Ramos (cell line): ENCODE results near the gene IL13.
"Not testable (repeated sequence)": the region's sequence is repeated elsewhere in the genome, so short reads cannot be mapped to it uniquely, and the experiment has no call there.

ENCODE experiments used
- in situ Hi-C: fragments of 300-500 bp; cut with MboI; formaldehyde crosslinking; loops from one replicate; pipeline ENCODE4 v1.14.3; 2022; ENCODE audit warnings: low sequenced_read_pairs; ENCODE audit not compliant: unreplicated experiment

Gene IL13

DNA sequence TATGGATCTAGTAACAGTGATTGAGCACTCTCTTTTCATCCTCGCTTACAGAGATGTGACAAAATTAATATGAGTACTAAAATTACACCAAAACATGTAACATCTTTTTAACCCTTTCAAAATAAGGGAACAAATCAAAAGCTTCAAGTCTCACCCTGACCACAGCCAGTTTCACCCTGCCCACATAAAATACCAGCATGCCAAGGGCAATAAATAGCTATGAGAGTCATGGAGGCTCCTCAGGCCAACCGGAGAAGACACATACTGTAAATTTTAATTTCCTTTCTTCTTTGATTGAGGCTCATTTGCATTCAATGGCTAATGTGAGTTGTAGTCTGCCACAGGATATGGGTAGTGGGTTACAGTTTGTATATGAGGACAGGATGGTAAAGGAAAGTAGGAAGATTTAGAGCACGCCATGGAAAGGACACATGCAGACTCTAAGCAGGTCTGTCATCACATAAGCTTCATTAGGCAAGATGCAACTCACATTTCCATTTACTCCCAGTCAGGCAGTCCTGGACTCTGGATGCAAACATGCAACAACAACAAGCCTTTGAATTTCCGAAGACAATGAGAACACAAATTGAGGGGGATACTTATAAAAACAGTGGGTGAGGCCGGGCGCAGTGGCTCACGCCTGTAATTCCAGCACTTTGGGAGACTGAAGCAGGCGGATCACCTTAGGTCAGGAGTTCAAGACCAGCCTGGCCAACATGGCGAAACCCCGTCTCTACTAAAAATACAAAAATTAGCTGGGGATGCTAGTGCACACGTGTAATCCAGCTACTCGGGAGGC lies 27.1 kb downstream of the IL13 start:
- in situ Hi-C loops, result loop anchor here (10.0 kb wide), 1 partner anchor 270 kb away; no protein-coding TSS in a partner anchor

GRCh38 chr5:132686193-132686592 lies 28.2 kb downstream of the IL13 start:
- in situ Hi-C loops, result loop anchor here (10.0 kb wide), 1 partner anchor 271 kb away; no protein-coding TSS in a partner anchor

DNA sequence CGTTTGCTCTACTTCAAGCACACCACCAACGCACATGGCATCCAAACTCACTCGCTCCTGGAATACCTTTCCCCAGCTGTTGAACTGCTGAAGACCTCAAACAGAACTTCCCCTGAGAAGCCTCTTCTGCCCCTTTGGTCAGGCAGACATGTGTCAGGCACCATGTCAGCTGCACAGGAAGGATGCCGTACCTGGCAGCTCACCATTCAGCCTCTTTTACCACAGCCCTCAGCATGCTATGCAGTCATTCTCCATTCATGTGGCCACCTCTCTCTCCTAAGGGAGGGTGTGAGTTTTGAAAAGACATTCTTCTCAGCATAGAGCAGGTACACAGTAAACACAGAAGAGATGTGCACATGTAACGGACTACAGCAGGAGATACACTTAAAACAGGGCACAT lies 30.0 kb downstream of the IL13 start:
- in situ Hi-C loops, result loop anchor here (10.0 kb wide), 1 partner anchor 273 kb away; no protein-coding TSS in a partner anchor

DNA sequence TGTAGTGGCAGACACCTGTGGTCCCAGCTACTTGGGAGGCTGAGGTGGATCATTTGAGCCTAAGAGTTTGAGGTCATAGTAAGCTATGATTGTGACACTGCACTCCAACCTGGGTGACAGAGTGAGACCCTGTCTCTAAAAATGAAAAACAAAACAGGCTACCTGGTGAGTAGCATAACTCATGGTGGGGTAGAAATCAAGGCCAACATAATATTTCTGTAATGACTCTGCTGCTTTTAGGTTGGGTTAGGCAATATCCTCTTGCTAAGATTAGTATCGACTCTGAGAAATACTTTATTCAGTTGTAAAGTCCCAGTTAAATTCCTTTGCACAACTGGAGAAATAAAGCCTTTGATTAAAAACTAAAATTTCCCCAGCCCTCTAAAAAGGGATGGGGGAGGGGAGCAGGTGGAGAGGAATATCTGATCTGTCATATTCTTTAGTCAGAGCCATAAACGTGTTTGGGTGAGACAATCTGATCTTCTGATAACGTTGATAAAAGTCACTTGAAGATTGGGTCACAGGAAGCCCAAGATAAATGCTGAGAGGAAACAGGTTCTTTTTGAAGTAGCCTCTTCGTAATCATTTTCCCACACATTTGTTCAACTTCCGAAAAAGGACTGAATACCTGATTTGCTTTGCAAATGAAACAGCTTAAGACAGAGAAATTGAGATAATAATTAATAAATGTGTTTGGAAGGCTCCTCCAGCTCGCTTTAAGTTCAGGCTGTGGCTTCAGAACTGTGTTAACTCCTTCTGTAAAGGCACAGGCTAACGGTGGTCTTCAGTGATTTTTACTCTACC lies 30.8 kb downstream of the IL13 start:
- in situ Hi-C loops, result loop anchor here (10.0 kb wide), 1 partner anchor 274 kb away; no protein-coding TSS in a partner anchor

DNA sequence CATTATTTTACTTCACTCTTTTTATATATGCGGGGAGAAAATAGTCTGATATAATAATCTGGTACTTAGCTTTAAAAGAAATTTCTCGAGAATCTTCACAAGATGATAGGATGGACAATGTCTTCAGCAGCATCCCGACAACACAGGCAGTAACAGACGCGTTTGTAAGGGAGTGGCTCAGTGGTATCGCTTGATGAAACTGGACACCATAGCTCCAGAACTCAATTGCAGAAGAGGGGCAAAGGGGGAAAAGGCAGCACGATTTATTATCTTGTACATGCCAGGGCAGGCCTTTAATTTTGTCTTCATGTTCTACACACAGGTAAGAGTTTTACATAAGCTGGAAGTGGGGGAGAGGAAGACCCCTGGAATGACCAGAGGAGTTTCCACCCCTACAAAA lies 31.5 kb downstream of the IL13 start:
- in situ Hi-C loops, result loop anchor here (10.0 kb wide), 1 partner anchor 275 kb away; no protein-coding TSS in a partner anchor

- in situ Hi-C loops, result no loop called here
Measured at GRCh38 chr5:132690156-132690555, 32.2 kb downstream of the IL13 start.

DNA sequence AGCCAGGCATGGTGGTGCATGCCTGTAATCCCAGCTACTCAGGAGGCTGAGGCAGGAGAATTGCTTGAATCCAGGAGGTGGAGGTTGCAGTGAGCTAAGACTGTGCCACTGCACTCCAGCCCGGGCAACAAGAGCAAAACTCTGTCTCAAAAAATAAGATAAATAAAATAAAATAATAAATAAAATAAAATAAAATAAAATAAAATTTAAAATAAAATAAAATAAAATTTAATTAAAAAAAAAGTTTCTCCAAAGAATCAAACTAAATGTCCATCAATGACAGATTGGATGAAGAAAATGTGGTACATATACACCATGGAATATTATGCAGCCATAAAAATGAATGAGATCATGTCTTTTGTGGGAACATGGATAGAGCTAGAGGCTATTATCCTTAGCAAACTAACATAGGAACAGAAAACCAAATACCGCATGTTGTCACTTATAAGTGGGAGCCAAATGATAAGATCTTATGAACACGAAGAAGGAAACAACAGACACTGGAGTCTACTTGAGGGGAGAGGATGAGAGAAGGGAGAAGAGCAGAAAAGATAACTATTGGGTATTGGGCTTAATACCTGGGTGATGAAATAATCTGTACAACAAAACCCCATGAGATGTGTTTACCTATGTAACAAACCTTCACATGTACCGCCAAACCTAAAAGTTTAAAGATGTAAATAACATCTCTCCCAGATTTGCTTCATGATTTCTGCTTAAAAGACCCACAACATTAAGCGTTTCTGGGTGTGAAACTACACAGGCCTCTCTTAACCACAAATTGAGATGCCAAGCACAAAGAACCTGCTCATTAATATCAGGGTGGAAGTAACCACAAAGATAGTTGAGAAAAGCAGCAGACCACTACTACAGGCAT lies 34.0 kb downstream of the IL13 start:
- in situ Hi-C loops, result not testable (repeated sequence)

DNA sequence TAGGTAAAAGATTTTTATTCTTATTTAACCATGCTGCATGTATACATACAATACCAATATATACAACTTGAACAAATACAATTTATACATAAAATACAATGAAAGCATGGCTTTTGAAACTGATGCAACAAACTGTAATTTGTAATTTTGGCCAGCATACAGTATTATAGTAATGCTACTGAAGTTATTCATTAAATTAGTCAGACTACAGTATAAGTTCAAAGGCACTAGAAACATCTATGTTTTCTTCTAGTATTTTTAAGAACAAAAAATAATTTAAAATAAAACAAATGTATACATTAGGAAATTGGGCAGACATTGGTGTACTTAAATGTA lies 34.6 kb downstream of the IL13 start:
- in situ Hi-C loops, result no loop called here

DNA sequence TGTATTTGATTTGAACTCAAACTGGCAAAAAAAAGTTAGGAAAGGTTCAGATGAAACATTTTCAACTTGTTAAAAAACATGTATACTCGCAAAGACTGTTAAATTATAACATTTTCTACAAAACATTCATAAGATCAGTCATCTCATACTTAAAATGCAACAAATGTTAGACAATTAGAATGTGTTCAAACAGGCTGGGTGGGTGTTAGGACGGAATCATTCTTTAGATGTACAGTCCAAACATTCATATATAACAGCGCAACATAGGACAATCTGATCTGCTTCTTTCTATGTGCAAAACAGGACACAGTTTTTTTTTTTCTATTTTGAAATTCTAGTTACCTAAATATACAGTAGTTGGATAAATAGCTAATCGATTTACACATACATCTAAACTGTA lies 38.0 kb downstream of the IL13 start:
- in situ Hi-C loops, result no loop called here

DNA sequence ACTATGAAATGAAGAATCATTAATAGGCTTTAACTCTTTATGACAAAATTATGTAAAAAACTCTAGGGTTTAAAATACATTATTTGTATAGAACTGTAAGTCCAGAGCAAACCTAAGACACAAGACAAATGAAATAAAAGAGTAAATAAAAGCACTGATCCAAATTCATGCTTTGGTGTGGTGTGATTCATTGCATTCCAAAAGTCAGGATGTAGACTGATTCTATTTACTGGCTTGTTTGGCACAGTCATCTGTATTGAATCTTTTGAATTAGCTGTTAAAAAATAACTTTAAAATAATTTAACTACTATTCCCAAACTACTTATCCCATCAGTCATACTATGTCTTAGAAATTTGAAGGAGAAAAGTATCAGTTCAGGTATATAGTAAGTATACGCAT lies 46.9 kb downstream of the IL13 start:
- in situ Hi-C loops, result no loop called here

- in situ Hi-C loops, result no loop called here
Measured at GRCh38 chr5:132708645-132709044, 50.7 kb downstream of the IL13 start.
